ENCODE data around the gene MICAL3. TPM values are rescaled to one million over a fixed set of nuclear protein-coding genes. Genes with fewer than 3 reads are reported as not detected.
A peak's percentile ranks its signal among the peaks of the same experiment; 100 is the strongest.

Gene MICAL3
- total RNA-seq, 2 experiments from 2014 or later, result 21.9 to 22.5 TPM

DNA sequence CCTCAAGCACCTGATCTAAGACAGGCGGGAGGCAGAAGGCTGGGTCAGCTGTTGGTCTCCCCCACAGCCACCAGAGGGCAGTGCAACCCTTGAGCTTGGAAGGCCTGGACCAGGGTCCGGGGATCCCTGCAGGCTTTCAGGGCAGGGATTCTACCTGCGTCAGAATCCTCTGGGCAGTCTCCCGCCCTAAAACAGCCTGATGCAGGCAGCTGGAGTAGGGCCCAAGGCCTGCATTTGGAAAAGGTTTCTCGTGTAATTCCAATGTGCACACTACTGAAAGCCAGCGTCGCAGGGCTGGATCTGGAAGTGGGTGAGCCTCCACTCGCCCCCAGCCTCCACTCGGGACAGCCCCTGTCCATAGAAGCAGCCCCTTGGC is 281.8 kb downstream of the MICAL3 start:
- Mint-ChIP-seq H3K4me3 (no peak overlapping the region), H3K27ac (no peak overlapping the region), H3K36me3 (ENCODE audit: low read depth) (no peaks in the 10 kb centered on the region), H3K4me1 (peaks cover 4% of the 10 kb centered on the region), H3K9me3 (ENCODE audit: low read depth) (no peaks in the 10 kb centered on the region), H3K27me3 (no peaks in the 10 kb centered on the region)
- ChIA-PET POLR2A (interaction anchor here (0.6 to 1.0 kb wide), 2 partner anchors 43 to 158 kb away, joined by 3 read pairs; no protein-coding TSS in a partner anchor), CTCF (interaction anchor here (0.5 to 4.9 kb wide), 19 partner anchors 8 to 429 kb away, joined by 3 to 69 read pairs (median 5); partner anchors contain the start of gene PEX26)
- intact Hi-C loops (cut with DNase I, micrococcal nuclease), result loop anchor here (1.0 to 10.0 kb wide), 5 partner anchors 43 to 334 kb away; partner anchors contain the start of gene PEX26 (in 1 of the 2)
- DNase-seq (peak; percentile 85), ATAC-seq (peak; percentile 93)

DNA sequence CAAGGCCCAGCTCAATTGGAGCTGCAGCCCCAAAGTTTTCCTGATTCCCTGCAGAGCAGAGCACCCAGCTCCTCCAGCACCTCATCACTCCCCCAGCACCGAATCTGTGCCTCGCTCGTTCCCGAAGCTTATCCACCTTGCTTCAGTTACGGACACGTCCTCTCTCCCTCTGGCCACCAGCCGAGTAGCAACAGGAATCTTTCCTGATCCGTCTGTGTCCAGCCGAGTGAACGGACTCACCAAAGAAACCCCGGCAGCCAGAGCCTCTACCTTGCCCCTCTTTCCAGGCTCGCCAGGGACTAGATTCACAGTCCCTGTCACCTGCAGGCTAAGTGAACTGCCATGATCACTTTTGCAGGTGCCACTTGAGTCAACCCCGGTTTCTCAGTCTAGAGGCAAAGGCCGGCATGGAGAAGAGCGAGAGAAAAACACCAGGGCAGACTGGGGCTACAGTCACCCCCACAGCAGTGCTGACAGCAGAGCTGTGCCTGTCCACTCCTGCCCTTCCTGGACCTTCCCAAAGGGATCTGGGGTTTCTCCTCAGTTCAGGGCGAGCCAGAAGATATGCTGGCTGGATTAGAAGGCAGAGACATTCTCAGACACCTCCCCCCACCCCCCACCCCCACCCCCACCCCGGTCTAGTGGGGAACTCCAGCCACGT is 282.4 kb downstream of the MICAL3 start:
- intact Hi-C loops (cut with DNase I, micrococcal nuclease), result loop anchor here (1.0 to 10.0 kb wide), 5 partner anchors 43 to 335 kb away; partner anchors contain the start of gene PEX26 (in 1 of the 2)
- no peak for DNase-seq
- ChIA-PET POLR2A (interaction anchor here (0.6 to 1.0 kb wide), 2 partner anchors 43 to 159 kb away, joined by 3 read pairs; no protein-coding TSS in a partner anchor), CTCF (interaction anchor here (0.8 to 4.9 kb wide), 18 partner anchors 8 to 359 kb away, joined by 3 to 69 read pairs (median 6); partner anchors contain the start of gene PEX26)
- peaks cover 4% of the 10 kb centered on the region for H3K4me1 Mint-ChIP-seq
- H3K9me3 Mint-ChIP-seq (ENCODE audit: low read depth), result no peaks in the 10 kb centered on the region
- no peaks in the 10 kb centered on the region for H3K27me3 Mint-ChIP-seq
- H3K27ac Mint-ChIP-seq, result no peak overlapping the region
- H3K4me3 Mint-ChIP-seq, result no peak overlapping the region
- no peaks in the 10 kb centered on the region for H3K36me3 Mint-ChIP-seq (ENCODE audit: low read depth)
- no peak for ATAC-seq

DNA sequence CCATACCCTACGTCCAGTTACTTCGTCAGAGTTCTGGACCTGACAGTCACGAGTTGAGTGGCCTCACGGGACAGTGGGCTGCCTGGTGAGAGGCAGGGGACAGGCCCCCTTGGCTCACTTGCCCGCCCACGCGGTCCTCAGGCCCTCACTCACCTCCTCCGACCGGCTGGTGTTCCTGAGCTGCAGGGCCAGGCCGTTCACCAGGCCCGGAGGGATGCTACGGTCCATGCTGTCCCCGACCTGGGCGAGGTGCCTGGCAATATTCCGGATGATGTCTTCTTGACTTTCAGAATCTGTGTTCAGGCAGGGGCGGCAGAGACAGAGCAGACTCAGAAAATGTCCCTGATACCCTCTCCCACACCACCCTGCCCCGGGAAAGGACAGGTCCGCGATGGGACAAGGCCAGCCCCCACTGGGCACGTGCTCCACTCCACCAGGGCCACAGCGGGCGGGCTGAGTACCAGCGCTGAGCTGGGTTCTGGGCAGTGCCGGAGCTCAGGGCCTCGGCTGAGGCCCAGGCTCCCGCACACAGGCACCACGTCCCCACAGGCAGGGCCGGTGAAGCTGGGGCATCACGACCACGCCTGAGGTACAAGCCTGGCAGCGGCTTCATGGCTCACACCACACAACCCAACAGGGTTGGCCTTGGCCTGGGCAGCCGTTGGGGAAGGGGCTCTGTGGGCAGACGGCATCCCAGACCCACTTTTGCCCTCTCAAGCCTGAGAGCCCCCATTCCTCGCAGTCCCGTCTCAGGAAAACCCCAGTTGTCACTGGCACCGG is 285.0 kb downstream of the MICAL3 start:
- POLR2A ChIA-PET, result no interaction called here
- Mint-ChIP-seq H3K4me3 (no peak overlapping the region), H3K9me3 (ENCODE audit: low read depth) (no peaks in the 10 kb centered on the region), H3K36me3 (ENCODE audit: low read depth) (peaks cover 4% of the 10 kb centered on the region), H3K27me3 (no peaks in the 10 kb centered on the region), H3K27ac (no peak overlapping the region), H3K4me1 (peaks cover 9% of the 10 kb centered on the region)
- ATAC-seq (no peak), DNase-seq (no peak)
- intact Hi-C loops (cut with DNase I, micrococcal nuclease), result no loop called here
- CTCF ChIA-PET, result interaction anchor here (0.6 to 1.4 kb wide), 3 partner anchors 34 to 90 kb away, joined by 3 to 6 read pairs (median 3); no protein-coding TSS in a partner anchor

DNA sequence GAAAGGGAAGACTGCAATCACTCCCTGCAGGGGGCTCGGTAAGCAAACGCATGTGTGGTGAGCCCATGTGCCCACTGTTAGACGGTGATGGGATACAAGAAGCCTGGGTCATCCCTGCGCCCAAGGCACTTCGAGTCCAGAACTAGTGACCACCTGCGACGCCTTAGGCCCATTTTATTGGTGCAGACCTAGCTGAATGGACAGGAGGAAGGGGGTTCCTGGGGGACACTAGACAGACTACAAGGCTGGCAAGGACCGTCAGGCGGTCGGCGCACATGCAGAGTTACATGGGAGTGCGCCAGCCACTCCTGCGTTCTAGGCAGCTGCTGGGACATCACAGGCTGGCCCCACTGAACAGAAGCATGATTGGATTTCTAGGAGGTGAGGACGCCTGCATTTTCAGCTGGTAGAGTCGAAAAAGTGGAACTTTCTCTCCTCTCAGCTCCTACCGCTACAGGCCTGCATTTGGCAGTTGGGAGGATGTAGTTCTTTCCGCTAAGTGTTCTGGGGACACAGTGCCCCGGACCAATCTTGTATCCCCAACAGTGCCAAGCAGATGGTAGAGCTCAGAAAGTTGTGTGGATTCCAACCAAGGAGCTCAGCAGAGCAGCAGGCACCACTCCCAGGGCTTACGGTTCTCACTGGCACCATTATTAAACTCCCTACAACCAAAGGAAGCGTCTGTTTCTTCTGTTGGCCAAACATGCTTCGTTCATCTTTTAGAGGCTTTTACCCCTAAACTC is 285.8 kb downstream of the MICAL3 start:
- no peak overlapping the region for H3K27ac Mint-ChIP-seq
- no peaks in the 10 kb centered on the region for H3K9me3 Mint-ChIP-seq (ENCODE audit: low read depth)
- no peaks in the 10 kb centered on the region for H3K27me3 Mint-ChIP-seq
- peaks cover 8% of the 10 kb centered on the region for H3K36me3 Mint-ChIP-seq (ENCODE audit: low read depth)
- intact Hi-C loops (cut with DNase I, micrococcal nuclease), result no loop called here
- no peak for ATAC-seq
- no peak for DNase-seq
- H3K4me3 Mint-ChIP-seq, result no peak overlapping the region
- ChIA-PET POLR2A (no interaction called here), CTCF (interaction anchor here (0.6 to 1.4 kb wide), 4 partner anchors 33 to 122 kb away, joined by 3 to 6 read pairs (median 4); no protein-coding TSS in a partner anchor)
- peaks cover 17% of the 10 kb centered on the region for H3K4me1 Mint-ChIP-seq

Small RNAs within 50 kb of the gene (microRNA-seq; reads per million reads assigned to microRNA genes)
- not detected for gene MIR3198-1 (ENCODE audit: borderline replicate concordance)
- gene MIR648 (ENCODE audit: borderline replicate concordance), result not detected

Other genes with a start within 250 kb of the MICAL3 start
- gene PEX26, start 53.4 kb upstream of the MICAL3 start, total RNA-seq, result 10 to 100 TPM; 50.7 to 58.0 TPM
- 1 to 10 TPM; 1.9 to 2.6 TPM for gene TUBA8, start 86.2 kb upstream of the MICAL3 start, total RNA-seq
- gene USP18, start 125.6 kb upstream of the MICAL3 start, total RNA-seq, result 10 to 100 TPM; 18.0 to 18.3 TPM